GOT3 (cell line): Measurements from ENCODE around the gene NTNG1.

Experiments used
- DNase-seq: peaks from one replicate; lab custom pipeline; 2025; ENCODE audit warnings: mixed read lengths; lab: John Stamatoyannopoulos, UW

Gene NTNG1

DNA sequence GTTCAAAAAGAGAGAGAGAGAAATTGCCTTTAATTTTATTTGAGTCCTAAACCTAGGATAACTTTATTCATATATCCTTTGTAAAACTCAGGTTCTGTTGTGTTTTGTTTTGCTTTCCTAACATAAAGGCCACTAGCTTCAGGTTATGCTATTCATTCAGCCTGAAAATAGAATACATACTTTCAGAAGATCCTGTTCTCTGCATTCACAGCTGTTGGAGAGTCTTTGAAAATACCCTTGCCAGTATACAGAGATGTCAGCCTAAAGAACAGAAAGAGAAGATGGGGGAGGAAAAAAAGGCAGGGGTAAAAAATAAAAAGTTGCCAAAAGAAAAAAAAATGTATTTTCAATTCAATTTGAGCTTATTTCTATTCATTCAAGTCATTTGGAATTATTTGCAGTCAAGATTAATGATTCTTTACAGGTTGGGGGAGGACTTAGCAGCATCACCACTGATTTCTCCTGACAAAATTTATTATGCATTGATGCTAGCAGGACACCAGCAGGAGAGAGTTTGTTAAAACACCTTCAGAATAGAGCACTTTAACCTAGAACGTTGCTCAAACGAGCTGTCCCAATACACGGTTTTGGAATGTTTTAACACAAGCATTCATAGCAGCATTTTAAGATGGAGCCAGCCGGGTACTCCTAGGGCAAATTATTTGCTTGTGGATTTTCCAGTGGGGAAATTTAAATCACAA is 318.5 kb downstream of the NTNG1 start:
- no peak for DNase-seq

DNA sequence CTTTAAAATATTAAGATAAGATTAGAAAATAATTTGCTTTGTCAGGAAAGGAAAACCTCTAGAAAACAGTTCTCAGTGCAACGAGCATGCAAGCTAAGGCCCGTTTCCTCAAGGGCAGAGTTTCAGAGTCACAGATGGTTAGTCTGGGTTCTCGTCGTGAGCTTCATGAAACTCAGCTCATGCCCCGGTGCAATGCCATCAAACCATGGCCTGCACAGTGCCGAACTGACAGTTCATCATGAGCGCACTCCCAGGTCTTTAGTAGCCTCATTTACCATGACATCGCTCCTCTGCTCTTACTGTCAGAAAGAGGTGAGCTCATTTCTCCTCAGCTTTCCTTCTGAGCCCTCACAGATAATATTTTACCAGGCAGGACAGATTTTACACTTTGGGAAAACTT is 319.2 kb downstream of the NTNG1 start:
- DNase-seq = no peak

DNA sequence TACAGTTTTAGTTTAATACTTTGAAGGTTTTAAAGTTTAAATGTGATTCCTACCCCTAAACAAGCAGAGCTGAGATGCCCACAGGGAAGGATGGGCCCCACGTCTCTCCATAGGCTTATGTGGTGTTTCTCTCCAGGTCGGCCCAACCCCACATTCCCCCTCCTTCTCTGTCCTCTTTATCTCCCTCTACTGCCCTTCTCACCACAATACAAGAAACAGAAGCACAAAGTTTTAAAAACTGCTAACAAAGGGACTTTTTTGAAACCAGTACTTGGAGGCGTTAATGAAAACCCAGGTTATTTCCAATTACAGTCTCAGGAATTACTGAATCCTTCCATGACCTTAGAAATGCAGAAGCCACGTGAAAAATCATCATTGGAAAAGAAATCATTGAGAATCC is 324.0 kb downstream of the NTNG1 start:
- DNase-seq = no peak

DNA sequence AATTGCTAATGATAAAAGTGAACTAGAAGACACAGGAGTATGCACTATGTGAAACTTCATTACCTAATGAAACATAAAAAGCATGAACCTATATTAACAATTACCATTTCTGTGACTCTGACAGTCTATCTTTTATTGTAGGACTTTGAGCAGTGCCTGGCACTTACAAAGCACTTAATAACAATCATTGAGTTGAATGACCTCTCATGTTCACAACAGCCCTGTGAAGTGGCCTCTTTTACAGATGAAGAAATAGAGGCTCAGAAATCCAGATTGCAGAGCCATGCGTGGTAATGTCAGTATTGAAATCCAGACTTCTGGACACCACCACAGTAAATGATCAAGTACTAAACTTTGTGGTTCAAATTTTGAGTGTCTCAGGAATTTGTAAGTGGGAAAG is 326.4 kb downstream of the NTNG1 start:
- DNase-seq = no peak

DNA sequence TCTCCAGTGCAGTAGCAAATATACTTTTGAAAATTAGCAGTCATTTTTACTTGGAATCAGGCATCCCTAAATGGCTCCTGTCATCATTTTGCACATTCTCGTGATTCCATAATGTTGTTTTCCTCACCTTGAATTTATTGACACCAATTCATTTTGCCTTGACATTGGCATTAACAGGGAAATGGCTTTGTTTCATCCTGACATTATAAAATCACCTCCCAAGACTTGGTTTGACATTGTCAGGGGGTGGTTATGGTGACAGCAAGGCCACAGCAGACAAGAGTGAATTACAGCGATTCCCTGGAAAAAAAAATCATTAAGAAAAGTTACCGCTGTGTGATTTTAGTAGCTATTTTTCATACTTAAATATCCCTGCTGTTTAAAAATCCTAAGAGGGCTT is 327.0 kb downstream of the NTNG1 start:
- no peak for DNase-seq

DNA sequence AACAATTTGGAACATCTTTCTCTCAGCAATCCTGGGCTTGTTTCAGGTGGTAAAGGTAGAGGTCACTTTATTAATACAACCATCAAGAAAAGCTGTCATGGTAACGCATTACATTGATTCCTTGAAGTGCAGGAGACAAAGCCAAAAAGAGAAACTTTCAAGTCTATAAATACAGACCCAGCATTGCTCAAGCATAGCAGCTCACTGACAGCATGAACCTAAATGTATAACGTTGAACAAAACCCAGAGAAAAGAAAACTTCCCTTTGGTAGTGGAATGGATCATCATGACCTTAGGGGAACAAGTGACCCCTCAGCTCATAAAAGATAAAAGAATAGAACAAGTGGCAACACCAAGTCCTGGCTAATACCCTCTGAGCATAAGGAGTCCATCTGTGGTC is 332.2 kb downstream of the NTNG1 start:
- no peak for DNase-seq

DNA sequence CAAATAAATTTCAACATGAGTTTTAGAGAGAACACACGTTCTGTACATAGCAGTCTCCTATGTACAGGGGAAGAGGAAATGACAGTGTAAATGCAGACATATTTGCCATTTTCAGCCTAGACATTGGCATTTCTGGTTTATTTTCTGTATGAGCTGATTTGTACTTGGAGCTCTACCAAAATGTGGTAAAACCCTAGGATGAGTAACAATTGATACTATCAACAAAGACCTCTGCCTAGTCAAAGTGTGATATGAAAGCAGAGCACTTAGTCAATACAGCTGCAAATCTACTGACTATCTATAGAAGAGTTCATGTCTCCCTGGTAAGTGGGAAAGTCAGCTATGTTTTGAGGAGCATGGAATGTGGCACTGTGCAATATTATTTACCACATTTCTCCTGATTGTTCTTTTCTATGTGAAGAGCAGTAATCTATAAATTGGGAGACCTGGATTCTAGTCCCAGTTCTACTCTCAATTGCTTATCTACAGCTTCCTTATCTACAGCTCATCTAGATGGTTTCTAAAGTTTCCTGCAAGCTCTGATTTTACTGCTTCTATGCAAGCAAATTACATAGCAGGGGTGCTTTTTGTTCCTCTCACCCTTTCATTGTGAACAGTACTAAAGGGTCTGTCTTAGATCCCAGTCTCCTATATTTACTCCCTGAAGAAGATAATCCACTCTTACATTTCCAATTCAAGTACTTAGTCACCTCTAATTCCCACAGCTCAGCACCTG is 334.2 kb downstream of the NTNG1 start:
- no peak for DNase-seq

DNA sequence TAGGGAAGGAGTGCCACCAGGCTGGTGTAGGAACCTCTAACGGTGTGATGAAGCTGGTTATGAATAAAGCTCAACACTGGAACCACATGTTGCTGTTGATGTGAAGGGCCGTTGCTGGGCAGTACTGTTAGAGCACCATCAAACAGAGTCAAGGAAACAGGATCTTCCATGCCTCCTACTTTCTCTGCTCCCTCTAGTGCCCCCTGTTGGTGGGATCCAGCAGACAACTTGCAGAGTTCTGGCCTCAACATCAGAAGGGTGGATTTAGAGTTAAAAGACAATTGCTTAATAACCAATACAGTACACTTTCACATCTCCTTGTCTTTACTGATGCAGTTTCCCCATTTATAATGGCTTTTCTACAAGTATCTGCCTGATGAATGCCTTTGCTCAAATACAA is 336.4 kb downstream of the NTNG1 start:
- no peak for DNase-seq

DNA sequence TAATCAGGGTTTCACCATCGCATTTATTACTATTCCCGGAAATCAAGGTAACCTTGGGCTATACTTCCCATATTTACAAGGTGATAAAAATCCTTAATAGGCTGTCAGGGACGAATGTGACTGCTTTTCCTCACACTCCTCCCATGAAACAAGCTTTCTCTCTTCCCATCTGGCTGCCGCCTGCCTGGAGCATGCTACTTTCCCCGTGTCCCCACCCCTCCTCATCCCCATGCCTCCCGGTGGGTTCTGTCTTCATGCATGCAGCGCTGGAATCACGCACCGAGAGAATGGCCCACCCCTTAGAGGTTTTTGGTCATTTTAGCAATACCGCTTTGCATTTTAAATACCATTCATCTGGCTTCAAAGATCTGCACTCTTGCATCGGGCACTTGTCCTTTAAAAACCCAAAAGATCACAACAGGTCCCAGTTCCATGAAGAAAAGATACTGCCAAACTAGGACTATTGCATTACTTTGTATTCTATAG is 339.1 kb downstream of the NTNG1 start:
- no peak for DNase-seq

DNA sequence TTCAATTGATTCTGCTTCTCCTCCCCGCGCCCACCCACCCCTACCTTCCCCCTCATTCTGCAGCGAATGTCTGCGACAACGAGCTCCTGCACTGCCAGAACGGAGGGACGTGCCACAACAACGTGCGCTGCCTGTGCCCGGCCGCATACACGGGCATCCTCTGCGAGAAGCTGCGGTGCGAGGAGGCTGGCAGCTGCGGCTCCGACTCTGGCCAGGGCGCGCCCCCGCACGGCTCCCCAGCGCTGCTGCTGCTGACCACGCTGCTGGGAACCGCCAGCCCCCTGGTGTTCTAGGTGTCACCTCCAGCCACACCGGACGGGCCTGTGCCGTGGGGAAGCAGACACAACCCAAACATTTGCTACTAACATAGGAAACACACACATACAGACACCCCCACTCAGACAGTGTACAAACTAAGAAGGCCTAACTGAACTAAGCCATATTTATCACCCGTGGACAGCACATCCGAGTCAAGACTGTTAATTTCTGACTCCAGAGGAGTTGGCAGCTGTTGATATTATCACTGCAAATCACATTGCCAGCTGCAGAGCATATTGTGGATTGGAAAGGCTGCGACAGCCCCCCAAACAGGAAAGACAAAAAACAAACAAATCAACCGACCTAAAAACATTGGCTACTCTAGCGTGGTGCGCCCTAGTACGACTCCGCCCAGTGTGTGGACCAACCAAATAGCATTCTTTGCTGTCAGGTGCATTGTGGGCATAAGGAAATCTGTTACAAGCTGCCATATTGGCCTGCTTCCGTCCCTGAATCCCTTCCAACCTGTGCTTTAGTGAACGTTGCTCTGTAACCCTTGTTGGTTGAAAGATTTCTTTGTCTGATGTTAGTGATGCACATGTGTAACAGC is 339.9 kb downstream of the NTNG1 start:
- DNase-seq = no peak

DNA sequence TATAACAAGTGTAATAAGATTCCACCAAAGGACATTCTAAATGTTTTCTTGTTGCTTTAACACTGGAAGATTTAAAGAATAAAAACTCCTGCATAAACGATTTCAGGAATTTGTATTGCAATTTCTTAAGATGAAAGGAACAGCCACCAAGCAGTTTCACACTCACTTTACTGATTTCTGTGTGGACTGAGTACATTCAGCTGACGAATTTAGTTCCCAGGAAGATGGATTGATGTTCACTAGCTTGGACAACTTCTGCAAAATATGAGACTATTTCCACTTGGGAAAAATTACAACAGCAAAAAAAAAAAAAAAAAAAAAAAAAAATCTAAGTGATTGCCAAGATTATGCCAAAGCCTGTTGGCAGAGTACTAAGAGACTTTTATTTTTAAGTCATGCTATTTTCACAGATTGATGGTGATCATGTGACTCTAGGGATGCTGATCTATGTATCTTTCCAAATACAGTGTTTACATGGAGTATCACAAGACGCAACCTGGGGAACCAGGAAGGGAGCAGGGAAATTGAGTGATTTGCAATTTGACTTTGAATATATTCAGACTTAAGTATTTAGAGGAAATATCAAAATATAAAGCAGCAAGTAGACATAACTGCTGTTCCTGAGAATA is 341.0 kb downstream of the NTNG1 start:
- no peak for DNase-seq

DNA sequence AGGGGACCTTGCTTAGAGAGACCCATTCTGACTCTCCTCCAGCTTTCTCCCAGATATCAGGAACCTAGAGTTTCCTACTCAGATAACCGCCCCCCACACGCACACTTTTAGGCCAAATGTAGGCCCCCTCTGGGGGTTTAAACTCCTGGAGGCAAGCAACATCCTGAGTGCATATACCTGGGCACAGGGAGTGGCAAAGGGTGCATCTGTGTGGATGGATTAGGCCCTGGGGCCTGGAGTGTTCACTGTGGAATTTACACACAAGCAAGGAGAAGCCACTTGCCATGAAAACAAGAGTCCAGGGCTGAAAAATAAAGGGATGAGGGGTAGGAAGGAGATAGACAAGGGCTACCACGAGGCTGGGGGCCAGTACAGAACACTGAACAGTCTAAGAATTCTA is 343.1 kb downstream of the NTNG1 start:
- no peak for DNase-seq

DNA sequence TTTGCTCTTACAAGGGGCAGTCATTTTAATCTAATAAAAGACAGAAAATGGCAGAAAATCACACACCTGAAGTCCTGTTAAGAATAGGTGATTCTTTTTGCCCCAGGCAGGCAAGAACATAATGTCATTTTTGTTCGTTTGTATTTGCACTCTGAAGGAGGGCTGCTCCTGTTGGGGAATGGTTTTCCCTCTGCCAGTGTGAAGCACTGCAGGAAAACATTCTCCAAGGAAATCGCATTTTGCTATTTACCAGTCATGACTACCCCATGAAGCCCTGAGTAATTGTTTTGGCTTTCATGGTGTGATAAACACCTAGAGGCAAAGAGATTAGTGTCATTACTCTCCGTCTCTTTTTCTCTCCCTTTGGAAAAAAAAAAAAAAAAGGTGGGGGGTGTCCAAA is 345.5 kb downstream of the NTNG1 start:
- DNase-seq = no peak

DNA sequence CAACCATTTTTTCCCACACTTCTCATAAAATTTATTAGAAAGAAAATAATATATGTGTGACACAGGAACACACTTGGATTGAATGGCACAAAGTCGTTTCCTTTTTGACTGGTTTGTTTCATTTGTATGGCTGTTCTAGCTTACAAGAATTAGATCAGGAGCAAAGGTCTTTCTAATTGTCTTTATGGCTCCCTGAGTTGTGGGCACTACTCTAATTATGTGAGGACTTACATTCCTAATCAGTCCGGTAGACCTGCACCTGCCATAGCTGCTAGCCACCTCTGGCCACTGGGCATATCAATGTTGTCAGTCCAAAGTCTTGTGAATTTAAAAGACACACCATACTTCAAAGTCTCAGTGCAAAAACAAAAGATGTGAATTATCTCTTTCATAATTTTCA is 346.7 kb downstream of the NTNG1 start:
- no peak for DNase-seq

DNA sequence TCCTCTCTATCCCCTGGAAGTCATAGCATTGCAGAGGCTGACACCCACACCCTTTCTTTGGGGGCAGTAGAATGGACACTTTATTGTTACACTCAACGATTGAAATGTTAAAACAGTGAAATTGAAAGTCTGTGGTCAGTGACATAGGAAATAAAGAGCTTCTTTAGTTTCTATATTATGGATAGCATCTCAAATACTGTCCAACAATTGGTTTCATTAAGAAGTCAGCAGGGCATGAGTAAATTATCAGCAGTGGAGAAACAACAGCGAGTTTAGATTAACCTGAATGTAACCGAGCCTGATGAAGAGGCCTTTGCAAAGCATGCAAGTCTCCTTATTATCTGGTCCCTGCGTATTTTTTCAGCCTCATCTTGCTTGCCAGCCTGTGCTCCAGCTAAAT is 350.7 kb downstream of the NTNG1 start:
- no peak for DNase-seq

DNA sequence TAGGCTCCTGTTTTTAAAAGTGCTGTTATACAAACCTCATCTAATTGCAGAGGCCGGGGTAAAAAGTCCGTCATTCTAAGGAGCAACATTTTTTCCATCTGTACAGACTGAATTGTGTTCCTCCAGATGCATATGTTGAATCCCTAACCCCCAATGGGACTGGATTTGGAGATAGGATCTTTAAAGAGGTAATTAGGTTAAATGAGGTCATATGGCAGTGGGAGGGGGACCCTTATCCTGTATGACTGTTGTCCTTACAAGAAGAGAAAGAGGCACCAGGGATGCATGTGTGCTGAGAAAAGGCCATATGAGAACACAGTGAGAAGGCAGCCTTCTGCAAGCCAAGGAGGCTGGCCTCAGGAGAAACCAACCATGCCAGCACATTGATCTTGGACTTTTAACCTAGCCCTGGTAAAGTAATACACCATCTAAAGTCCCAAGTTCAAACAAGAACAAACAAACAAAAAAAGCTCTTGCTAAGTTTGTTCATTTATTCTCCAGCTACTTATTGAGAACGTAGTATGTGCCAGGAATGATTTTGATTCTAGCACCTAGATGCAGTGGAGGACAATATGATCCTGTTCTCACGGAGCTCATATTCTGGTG is 352.4 kb downstream of the NTNG1 start:
- no peak for DNase-seq

DNA sequence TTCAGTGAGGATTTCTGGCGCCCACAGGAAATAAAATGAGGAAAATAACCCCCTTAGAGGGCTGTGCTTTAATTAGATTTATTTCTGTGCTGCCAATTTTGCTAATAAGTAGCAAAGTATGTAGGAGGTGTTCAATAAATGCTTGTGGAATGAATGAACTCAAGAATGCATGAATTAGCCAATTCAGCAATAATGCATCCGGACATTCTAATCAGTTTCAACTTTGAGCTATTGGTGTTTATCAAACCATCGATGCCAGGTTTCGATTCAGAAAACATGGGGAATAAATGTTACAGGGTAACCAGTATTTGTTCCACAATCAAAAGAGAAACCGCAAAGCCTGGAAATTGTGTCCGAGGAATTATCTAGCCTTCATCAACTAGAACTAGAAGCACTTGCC is 353.2 kb downstream of the NTNG1 start:
- no peak for DNase-seq

DNA sequence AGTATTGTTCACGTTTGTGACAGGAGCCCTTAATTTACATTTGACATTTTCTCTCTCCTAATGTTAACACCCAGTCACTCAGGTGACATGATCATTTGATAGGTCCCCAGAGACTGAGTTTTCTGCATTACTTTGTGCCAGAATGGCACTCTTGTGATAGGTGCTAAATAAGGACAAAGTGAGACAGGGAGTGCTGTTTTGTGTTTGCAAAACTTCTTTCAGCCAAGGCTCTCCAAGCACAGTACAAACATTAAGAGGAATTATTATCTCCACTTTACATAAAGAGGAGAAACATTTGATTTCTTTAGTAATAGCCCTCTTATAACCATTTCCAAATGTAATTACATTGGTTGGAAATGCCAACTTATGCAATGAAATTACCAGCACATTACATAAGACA is 355.2 kb downstream of the NTNG1 start:
- no peak for DNase-seq

DNA sequence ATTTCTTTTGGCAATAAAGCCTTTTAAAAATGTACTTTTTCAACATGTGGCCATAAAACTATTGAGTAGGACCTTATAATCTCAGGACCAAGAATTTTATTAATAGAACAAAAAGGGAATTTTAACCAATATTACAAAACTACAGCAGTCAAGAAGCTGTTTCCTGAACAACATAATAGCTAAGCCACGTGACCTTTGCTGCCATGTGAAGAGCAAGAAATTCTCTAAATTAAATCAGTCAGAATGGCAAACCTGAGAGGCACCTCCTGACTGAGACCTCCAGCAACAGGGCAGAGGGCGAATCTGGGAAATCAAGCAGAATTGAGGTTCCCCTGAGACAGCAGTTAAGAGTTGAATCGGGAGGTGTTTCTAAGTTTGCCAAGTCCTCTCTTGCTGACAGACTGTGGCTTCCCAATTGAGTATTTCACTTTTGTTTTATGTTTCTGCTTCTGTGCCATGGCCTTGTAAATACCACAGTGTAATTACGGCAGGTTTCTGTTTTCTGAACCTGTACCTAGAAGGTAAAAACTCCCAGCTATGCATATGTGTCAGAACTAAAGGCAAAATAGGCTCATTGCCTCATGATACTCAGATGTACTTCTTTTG is 358.4 kb downstream of the NTNG1 start:
- no peak for DNase-seq

DNA sequence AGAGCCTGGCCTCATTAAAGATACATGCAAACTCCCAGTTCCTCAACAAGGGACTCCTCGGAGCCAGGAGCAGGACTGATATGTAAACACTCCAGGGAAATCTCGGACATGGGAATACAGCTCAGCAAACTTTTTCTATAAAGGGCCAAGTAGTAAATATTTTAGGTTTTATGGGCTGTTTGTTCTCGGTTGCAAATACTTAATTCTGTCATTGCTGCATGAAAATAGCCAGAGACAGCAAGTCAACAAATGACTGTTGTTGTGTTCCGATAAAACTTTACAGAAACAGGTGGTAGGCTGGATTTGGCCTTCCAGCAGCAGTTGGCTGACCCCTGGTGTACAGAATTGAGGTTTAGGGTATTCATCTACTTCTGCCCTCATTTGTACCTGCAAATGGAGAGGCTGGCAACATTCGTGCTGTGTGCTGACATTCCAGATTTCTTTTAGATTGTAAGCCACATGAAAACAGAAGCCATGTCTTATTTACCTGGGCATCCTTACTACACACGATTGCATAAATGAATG is 360.3 kb downstream of the NTNG1 start:
- no peak for DNase-seq

DNA sequence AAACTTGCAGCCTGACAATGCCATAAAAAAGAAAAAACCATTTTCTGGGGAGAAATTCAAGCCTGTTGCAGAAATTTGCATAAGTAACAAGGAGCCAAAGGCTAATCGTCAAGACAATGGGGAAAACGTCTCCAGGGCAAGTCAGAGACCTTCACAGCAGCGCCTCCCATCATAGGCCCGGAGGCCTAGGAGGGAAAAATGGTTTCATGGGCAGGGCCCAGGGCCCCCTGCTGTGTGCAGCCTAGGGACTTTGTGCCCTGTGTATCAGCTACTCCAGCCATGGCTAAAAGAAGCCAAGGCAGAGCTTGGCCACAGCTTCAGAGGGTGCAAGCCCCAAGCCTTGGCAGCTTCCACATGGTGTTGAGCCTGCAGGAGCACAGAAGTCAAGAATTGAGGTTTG is 369.5 kb downstream of the NTNG1 start:
- DNase-seq = no peak
